Ishikawa (cell line): ENCODE data around the gene CCL4.

ENCODE experiments used
- CEBPB ChIP-seq: IDR thresholded peaks from 2 replicates; pipeline ENCODE4 v1.6.1; 2012
- CREB1 ChIP-seq: IDR thresholded peaks from 2 replicates; pipeline ENCODE4 v1.6.1; 2012; ENCODE audit warnings: low read depth
- EGR1 ChIP-seq: IDR thresholded peaks from 2 replicates; pipeline ENCODE4 v1.6.1; 2012
- EP300 ChIP-seq: IDR thresholded peaks from 2 replicates; pipeline ENCODE4 v1.6.1; 2012; ENCODE audit warnings: borderline replicate concordance
- FOXM1 ChIP-seq: IDR thresholded peaks from 2 replicates; pipeline ENCODE4 v1.6.1; 2012; ENCODE audit warnings: low read depth, borderline replicate concordance
- MAX ChIP-seq: IDR thresholded peaks from 2 replicates; pipeline ENCODE4 v1.6.1; 2012
- NFIC ChIP-seq: IDR thresholded peaks from 2 replicates; pipeline ENCODE4 v1.6.1; 2012
- RAD21 ChIP-seq: IDR thresholded peaks from 2 replicates; pipeline ENCODE4 v1.6.1; 2012; ENCODE audit warnings: low read depth
- REST ChIP-seq: IDR thresholded peaks from 2 replicates; pipeline ENCODE4 v1.6.1; 2012; ENCODE audit warnings: low read depth, mild to moderate bottlenecking
- TAF1 ChIP-seq: IDR thresholded peaks from 2 replicates; pipeline ENCODE4 v1.6.1; 2012; ENCODE audit warnings: low read depth, mild to moderate bottlenecking
- TCF12 ChIP-seq: IDR thresholded peaks from 2 replicates; pipeline ENCODE4 v1.6.1; 2012; ENCODE audit warnings: low read depth
- TEAD4 ChIP-seq: IDR thresholded peaks from 2 replicates; pipeline ENCODE4 v1.6.1; 2012
- USF1 ChIP-seq: IDR thresholded peaks from 2 replicates; pipeline ENCODE4 v1.6.1; 2012
- YY1 ChIP-seq: IDR thresholded peaks from 2 replicates; pipeline ENCODE4 v1.6.1; 2012; ENCODE audit warnings: low read depth
- ZBTB7A ChIP-seq: IDR thresholded peaks from 2 replicates; pipeline ENCODE4 v1.6.1; 2012; ENCODE audit warnings: low read depth

CCL4 gene

GRCh38 chr17:36136036-36136435 is 32.4 kb downstream of the CCL4 start:
- TF ChIP-seq TAF1 (no peak), TCF12 (no peak), FOXM1 (no peak), CEBPB (no peak), REST (no peak), ZBTB7A (no peak), MAX (no peak), RAD21 (no peak), CREB1 (no peak), EP300 (no peak), USF1 (no peak)

GRCh38 chr17:36136439-36136838 is 32.8 kb downstream of the CCL4 start:
- no peak for TF ChIP-seq RAD21
- no peak for TF ChIP-seq CEBPB
- TF ChIP-seq YY1: no peak
- no peak for TF ChIP-seq ZBTB7A
- TF ChIP-seq TEAD4: no peak
- TF ChIP-seq NFIC: no peak
- TF ChIP-seq EP300: no peak

GRCh38 chr17:36142235-36142634 is 38.6 kb downstream of the CCL4 start:
- no peak for TF ChIP-seq CREB1
- no peak for TF ChIP-seq TCF12
- TF ChIP-seq TEAD4: no peak
- TF ChIP-seq TAF1: no peak
- no peak for TF ChIP-seq USF1
- TF ChIP-seq EGR1: no peak
- TF ChIP-seq FOXM1: no peak
- no peak for TF ChIP-seq RAD21
- TF ChIP-seq EP300: no peak
- no peak for TF ChIP-seq CEBPB
- TF ChIP-seq REST: no peak
- TF ChIP-seq MAX: no peak
- TF ChIP-seq ZBTB7A: no peak
- no peak for TF ChIP-seq NFIC
- TF ChIP-seq YY1: no peak

- TF ChIP-seq TEAD4 (no peak), EGR1 (no peak), TAF1 (no peak), REST (no peak), TCF12 (no peak), RAD21 (no peak), FOXM1 (no peak), YY1 (no peak), NFIC (no peak), CREB1 (no peak), CEBPB (no peak), MAX (no peak), EP300 (no peak), ZBTB7A (no peak)
Observed at GRCh38 chr17:36142806-36143205, 39.2 kb downstream of the CCL4 start.

- TF ChIP-seq EP300 (no peak), NFIC (no peak), RAD21 (no peak), YY1 (no peak), CEBPB (no peak)
Observed at GRCh38 chr17:36144014-36144413, 40.4 kb downstream of the CCL4 start.
